GM23338 (cell line): ENCODE results near the gene FHIT. TPM values are rescaled to one million over a fixed set of nuclear protein-coding genes. Genes with fewer than 3 reads are reported as not detected.
A peak's percentile ranks its signal among the peaks of the same experiment; 100 is the strongest.

ENCODE experiments used
- ATAC-seq: fragments of 200-7000 bp; cut with Tn5 transposase; 3 replicates; pipeline ENCODE4 v1.9.1; 2020
- DNase-seq: peaks from one replicate; pipeline ENCODE4 v3.0.0-alpha.2; 2015; ENCODE audit warnings: low spot score
- H2AFZ ChIP-seq: fragments of 200-600 bp; sonication (generic); 2 replicates; pipeline ENCODE4 v1.8.0; 2016; ENCODE audit warnings: antibody characterized with exemption, mild to moderate bottlenecking, moderate library complexity
- H3F3A ChIP-seq: fragments of 200-600 bp; sonication (generic); replicated peaks from 2 replicates; pipeline ENCODE4 v1.8.0; 2017; ENCODE audit warnings: antibody characterized with exemption, mixed run types, low read depth
- H3K27ac ChIP-seq: fragments of 200-600 bp; sonication (generic); 2 replicates; pipeline ENCODE4 v1.6.1; 2016; ENCODE audit warnings: low read depth
- H3K27me3 ChIP-seq: fragments of 200-600 bp; sonication (generic); 2 replicates; pipeline ENCODE4 v1.8.0; 2016; ENCODE audit warnings: mild to moderate bottlenecking, mixed run types, moderate library complexity; ENCODE audit not compliant: insufficient read depth
- H3K36me3 ChIP-seq: fragments of 200-600 bp; sonication (generic); 2 replicates; pipeline ENCODE4 v1.8.0; 2016; ENCODE audit warnings: mild to moderate bottlenecking; ENCODE audit not compliant: insufficient read depth
- H3K4me1 ChIP-seq: fragments of 200-600 bp; sonication (generic); 2 replicates; pipeline ENCODE4 v1.8.0; 2016; ENCODE audit warnings: mild to moderate bottlenecking, moderate library complexity; ENCODE audit not compliant: insufficient read depth
- H3K4me2 ChIP-seq: fragments of 200-600 bp; sonication (generic); 2 replicates; pipeline ENCODE4 v1.7.1; 2017; ENCODE audit warnings: mixed run types
- H3K4me3 ChIP-seq: fragments of 200-600 bp; sonication (generic); 2 replicates; pipeline ENCODE4 v1.6.1; 2016; ENCODE audit warnings: mixed run types
- H3K79me2 ChIP-seq: fragments of 200-600 bp; sonication (generic); replicated peaks from 2 replicates; pipeline ENCODE4 v1.8.0; 2017; ENCODE audit warnings: mild to moderate bottlenecking; ENCODE audit not compliant: insufficient read depth
- H3K9me2 ChIP-seq: fragments of 200-600 bp; sonication (generic); 2 replicates; pipeline ENCODE4 v1.8.0; 2017; ENCODE audit not compliant: insufficient read depth
- H4K20me1 ChIP-seq: fragments of 200-600 bp; sonication (generic); replicated peaks from 2 replicates; pipeline ENCODE4 v1.8.0; 2017; ENCODE audit warnings: mild to moderate bottlenecking; ENCODE audit not compliant: insufficient read depth
- H3K27ac Mint-ChIP-seq: 2 replicates; pipeline ENCODE4 v1.8.0; 2020; ENCODE audit warnings: inconsistent platforms, mild to moderate bottlenecking, moderate library complexity, mixed read lengths
- H3K27me3 Mint-ChIP-seq: 3 replicates; pipeline ENCODE4 v1.8.0; 2022; ENCODE audit warnings: low read depth, mild to moderate bottlenecking, moderate library complexity, mixed read lengths, inconsistent platforms; ENCODE audit not compliant: insufficient read depth, poor library complexity
- H3K36me3 Mint-ChIP-seq: 3 replicates; pipeline ENCODE4 v1.8.0; 2021; ENCODE audit warnings: low read depth, mild to moderate bottlenecking, inconsistent platforms, moderate library complexity, mixed read lengths
- H3K4me1 Mint-ChIP-seq: 3 replicates; pipeline ENCODE4 v1.8.0; 2020; ENCODE audit warnings: mild to moderate bottlenecking, inconsistent platforms, mixed read lengths
- H3K4me3 Mint-ChIP-seq: 3 replicates; pipeline ENCODE4 v1.8.0; 2021; ENCODE audit warnings: moderate library complexity, mild to moderate bottlenecking, inconsistent platforms, mixed read lengths
- H3K9me3 Mint-ChIP-seq: 3 replicates; pipeline ENCODE4 v1.8.0; 2020; ENCODE audit warnings: moderate library complexity, mild to moderate bottlenecking, inconsistent platforms, mixed read lengths
- CREB1 ChIP-seq: fragments of 250-450 bp; sonication (Bioruptor Pico); IDR thresholded peaks from 2 replicates; pipeline ENCODE4 v1.5.0; 2020; ENCODE audit warnings: low read depth, mild to moderate bottlenecking, moderate library complexity
- CTCF ChIP-seq, 2 experiments: fragments of 200-600 bp in 1 of 2; sonication (generic) in 1 of 2; conservative IDR thresholded peaks; 2 replicates each; pipeline versions ENCODE4 v1.5.1 to v1.6.1; 2016 to 2017; ENCODE audit warnings: antibody characterized with exemption in 2 of 2, low read depth in 2 of 2, mild to moderate bottlenecking in 2 of 2, moderate library complexity in 1 of 2
- ETS1 ChIP-seq: IDR thresholded peaks from 2 replicates; pipeline ENCODE4 v1.6.1; 2016; ENCODE audit warnings: antibody characterized with exemption
- EZH2 ChIP-seq: fragments of 200-600 bp; sonication (generic); IDR thresholded peaks from one replicate; pipeline ENCODE4 v1.8.0; 2017; ENCODE audit warnings: antibody characterized with exemption, mild to moderate bottlenecking, low read depth; ENCODE audit not compliant: unreplicated experiment
- EZH2phosphoT487 ChIP-seq: fragments of 200-600 bp; sonication (generic); IDR thresholded peaks from one replicate; pipeline ENCODE4 v1.8.1; 2018; ENCODE audit warnings: antibody characterized with exemption; ENCODE audit not compliant: unreplicated experiment
- JUNB ChIP-seq: IDR thresholded peaks from one replicate; pipeline ENCODE4 v1.6.1; 2016; ENCODE audit warnings: antibody characterized with exemption; ENCODE audit not compliant: unreplicated experiment
- NANOG ChIP-seq: IDR thresholded peaks from 2 replicates; pipeline ENCODE4 v1.6.1; 2016; ENCODE audit warnings: antibody characterized with exemption, borderline replicate concordance
- POLR2AphosphoS5 ChIP-seq: IDR thresholded peaks from 2 replicates; pipeline ENCODE4 v1.6.1; 2016; ENCODE audit warnings: antibody characterized with exemption, low read depth
- REST ChIP-seq: IDR thresholded peaks from one replicate; pipeline ENCODE4 v1.6.1; 2018; ENCODE audit warnings: antibody characterized with exemption; ENCODE audit not compliant: unreplicated experiment
- STAT1 ChIP-seq: IDR thresholded peaks from one replicate; pipeline ENCODE4 v1.6.1; 2016; ENCODE audit warnings: antibody characterized with exemption; ENCODE audit not compliant: unreplicated experiment
- ZNF114 ChIP-seq: fragments of 250-450 bp; sonication (Bioruptor Pico); IDR thresholded peaks from 2 replicates; pipeline ENCODE4 v1.5.0; 2020; ENCODE audit warnings: mild to moderate bottlenecking, moderate library complexity
- ZNF462 ChIP-seq: fragments of 250-450 bp; sonication (Bioruptor Pico); IDR thresholded peaks from 2 replicates; pipeline ENCODE4 v1.5.0; 2020; ENCODE audit warnings: mild to moderate bottlenecking, moderate library complexity
- polyA plus RNA-seq: library from polyadenylated mRNA; unstranded; fragments of >200 nt; fragmentation: Nextera tagmentation; extraction: Ambion mirVana; gene quantifications from 2 replicates; pipeline ENCODE4 v1.2.1, GENCODE V29; 2016
- total RNA-seq: library from RNA; depleted of rRNA; stranded (reverse); fragments of >200 nt; shearing (Covaris generic); gene quantifications from 2 replicates; pipeline ENCODE4 v1.2.3, GENCODE V29; 2014

FHIT gene
- total and polyA plus RNA-seq, 2 experiments from 2014 or later, result 3.0 to 8.3 TPM

- peaks cover 9% of the 10 kb centered on the region; the same call in 2 of the 3 replicates for H3K4me1 Mint-ChIP-seq
- H3K4me2 ChIP-seq, result no peak overlapping the region
- H3K36me3 ChIP-seq, result no peaks in the 10 kb centered on the region
- no peaks in the 10 kb centered on the region for H4K20me1 ChIP-seq
- no peak overlapping the region for H3K4me3 ChIP-seq
- no peaks in the 10 kb centered on the region for H3K79me2 ChIP-seq
- peak overlapping the region; percentile 38; the same call in 1 of the 2 replicates for H2AFZ ChIP-seq
- H3K27ac Mint-ChIP-seq, result no peak overlapping the region
- no peaks in the 10 kb centered on the region for H3K27me3 ChIP-seq
- DNase-seq (no peak), ATAC-seq (no peak)
- no peaks in the 10 kb centered on the region for H3K4me1 ChIP-seq
- TF ChIP-seq POLR2AphosphoS5 (no peak), JUNB (no peak), CREB1 (CRISPR knock-in tag) (no peak), CTCF (conservative IDR thresholded peaks at IDR 0.05; ENCODE audit: low read depth in 2 of 2) (no peak), ZNF114 (CRISPR knock-in tag) (no peak), STAT1 (no peak), EZH2phosphoT487 (no peak), ZNF462 (no peak), ETS1 (no peak), NANOG (no peak), EZH2 (no peak), REST (no peak)
- no peaks in the 10 kb centered on the region for H3K36me3 Mint-ChIP-seq
- H3K27me3 Mint-ChIP-seq, result no peaks in the 10 kb centered on the region
- peaks cover 13% of the 10 kb centered on the region for H3K9me2 ChIP-seq
- H3K4me3 Mint-ChIP-seq, result no peak overlapping the region
- H3K27ac ChIP-seq, result no peak overlapping the region
- no peaks in the 10 kb centered on the region; the same call in 2 of the 3 replicates for H3K9me3 Mint-ChIP-seq
- no peaks in the 10 kb centered on the region for H3F3A ChIP-seq
These were observed 1518.0 kb downstream of the FHIT start for GRCh38 chr3:59733041-59733809.
